OCI-LY7 (cell line): ENCODE data around the gene VRTN. TPM values are rescaled to one million over a fixed set of nuclear protein-coding genes. Genes with fewer than 3 reads are reported as not detected.

Experiments
- BruUV-seq: library from RNA; stranded (reverse); fragments of 400-500 nt; replicated peaks from 2 replicates; lab custom pipeline; 2021; lab: Mats Ljungman, UMichigan
- CTCF ChIA-PET: fragments of 300-600 bp; sonication (Branson Sonifier 250); formaldehyde crosslinking; loops from one replicate; lab custom pipeline; 2022; ENCODE audit warnings: antibody characterized with exemption; ENCODE audit not compliant: unreplicated experiment; lab: Charles Lee
- POLR2A ChIA-PET: fragments of 300-600 bp; sonication (Branson Sonifier 250); formaldehyde crosslinking; loops from one replicate; lab custom pipeline; 2022; ENCODE audit warnings: antibody characterized with exemption; lab: Charles Lee
- DNase-seq: peaks from one replicate; pipeline ENCODE4 v3.0.0-alpha.2; 2015; ENCODE audit warnings: low spot score
- H2AFZ ChIP-seq: fragments of 200-600 bp; sonication (generic), shearing (Covaris generic); 2 replicates; pipeline ENCODE4 v1.6.1; 2014; ENCODE audit warnings: mild to moderate bottlenecking, antibody characterized with exemption, low read length, moderate library complexity
- H3K27ac ChIP-seq: fragments of 200-600 bp; sonication (generic); 2 replicates; pipeline ENCODE4 v1.5.1; 2014; ENCODE audit warnings: mixed run types, low read depth, mild to moderate bottlenecking, moderate library complexity, low read length, inconsistent platforms; ENCODE audit not compliant: poor library complexity, severe bottlenecking
- H3K36me3 ChIP-seq: fragments of 200-600 bp; sonication (generic); 2 replicates; pipeline ENCODE4 v1.6.1; 2014; ENCODE audit warnings: mild to moderate bottlenecking, antibody characterized with exemption, low read length, moderate library complexity, mixed read lengths; ENCODE audit not compliant: insufficient read depth
- H3K4me1 ChIP-seq: fragments of 200-600 bp; sonication (generic); 2 replicates; pipeline ENCODE4 v1.5.1; 2014; ENCODE audit warnings: mild to moderate bottlenecking, low read length; ENCODE audit not compliant: insufficient read depth, poor library complexity, severe bottlenecking
- H3K4me2 ChIP-seq: fragments of 200-600 bp; sonication (generic); 2 replicates; pipeline ENCODE4 v1.6.1; 2014; ENCODE audit warnings: mild to moderate bottlenecking, low read length
- H3K4me3 ChIP-seq: fragments of 200-600 bp; sonication (generic); 2 replicates; pipeline ENCODE4 v1.5.1; 2014; ENCODE audit warnings: mild to moderate bottlenecking, low read depth, low read length; ENCODE audit not compliant: poor library complexity, severe bottlenecking
- H3K79me2 ChIP-seq: fragments of 200-600 bp; sonication (generic); 2 replicates; pipeline ENCODE4 v1.6.1; 2016; ENCODE audit warnings: low read depth, mild to moderate bottlenecking, low read length, moderate library complexity, mixed read lengths; ENCODE audit not compliant: insufficient read depth
- H3K9me2 ChIP-seq: fragments of 200-600 bp; sonication (generic); 2 replicates; pipeline ENCODE4 v1.6.1; 2016; ENCODE audit warnings: mild to moderate bottlenecking, low read length, mixed read lengths; ENCODE audit not compliant: insufficient read depth
- H3K9me3 ChIP-seq: fragments of 200-600 bp; sonication (generic); 2 replicates; pipeline ENCODE4 v1.6.1; 2014; ENCODE audit warnings: mild to moderate bottlenecking, mixed run types, low read length, mixed read lengths
- H4K20me1 ChIP-seq: fragments of 200-600 bp; sonication (generic); 2 replicates; pipeline ENCODE4 v1.6.1; 2014; ENCODE audit warnings: mild to moderate bottlenecking, antibody characterized with exemption, low read length, moderate library complexity, mixed read lengths; ENCODE audit not compliant: insufficient read depth
- CTCF ChIP-seq: fragments of 200-600 bp; sonication (generic); conservative IDR thresholded peaks from 2 replicates; pipeline ENCODE4 v1.5.1; 2014; ENCODE audit warnings: mild to moderate bottlenecking, antibody characterized with exemption, low read length, moderate library complexity, mixed read lengths
- EZH2phosphoT487 ChIP-seq: fragments of 200-600 bp; sonication (generic); IDR thresholded peaks from 2 replicates; pipeline ENCODE4 v1.6.1; 2018; ENCODE audit warnings: low read depth, borderline replicate concordance, mild to moderate bottlenecking, mixed run types, antibody characterized with exemption, low read length, moderate library complexity, mixed read lengths
- intact Hi-C: fragments of 100-400 bp; cut with micrococcal nuclease; formaldehyde crosslinking; loops from one replicate; pipeline ENCODE4 v1.10.0; 2022; ENCODE audit not compliant: unreplicated experiment
- total RNA-seq, 2 experiments: library from RNA; depleted of rRNA in 1 of 2; stranded (reverse); fragments of >200 nt in 1 of 2; shearing (Covaris generic) in 1 of 2; gene quantifications; 2 replicates each; pipeline ENCODE4 v1.2.3, GENCODE V29; 2014 to 2022

VRTN gene
- total RNA-seq, 2 experiments from 2014 or later, result not detected

GRCh38 chr14:74312161-74312560, 36.1 kb upstream of the VRTN start:
- Histone ChIP-seq H3K4me2 (no peak overlapping the region), H4K20me1 (no peaks in the 10 kb centered on the region), H3K27ac (no peak overlapping the region), H3K9me3 (no peaks in the 10 kb centered on the region), H2AFZ (no peak overlapping the region), H3K9me2 (no peaks in the 10 kb centered on the region), H3K4me1 (no peaks in the 10 kb centered on the region), H3K36me3 (no peaks in the 10 kb centered on the region), H3K4me3 (no peak overlapping the region), H3K79me2 (no peaks in the 10 kb centered on the region)
- ChIA-PET CTCF (no interaction called here), POLR2A (interaction anchor here (0.6 to 0.7 kb wide), 2 partner anchors 64 to 199 kb away, joined by 6 to 7 read pairs; no protein-coding TSS in a partner anchor)
- DNase-seq, result no peak
- TF ChIP-seq CTCF, result no peak
- no peak for TF ChIP-seq EZH2phosphoT487
- intact Hi-C loops, result no loop called here
- BruUV-seq, result no TSS peak

- POLR2A ChIA-PET, result interaction anchor here (0.5 kb wide), 1 partner anchor 73 kb away, joined by 3 read pairs; no protein-coding TSS in a partner anchor
- H3K4me2 ChIP-seq, result no peak overlapping the region
- H3K79me2 ChIP-seq, result no peaks in the 10 kb centered on the region
- no peaks in the 10 kb centered on the region for H3K36me3 ChIP-seq
- no peak overlapping the region for H3K4me3 ChIP-seq
- no TSS peak for BruUV-seq
- no peaks in the 10 kb centered on the region for H3K9me3 ChIP-seq
- no peak for DNase-seq
- H3K4me1 ChIP-seq, result no peaks in the 10 kb centered on the region
- H3K27ac ChIP-seq, result no peak overlapping the region
- intact Hi-C loops, result no loop called here
- TF ChIP-seq CTCF, result no peak
- no peak for TF ChIP-seq EZH2phosphoT487
- CTCF ChIA-PET, result no interaction called here
- no peak overlapping the region for H2AFZ ChIP-seq
- H3K9me2 ChIP-seq, result no peaks in the 10 kb centered on the region
- no peaks in the 10 kb centered on the region for H4K20me1 ChIP-seq
These were observed 34.7 kb upstream of the VRTN start for GRCh38 chr14:74313601-74314000.

DNA sequence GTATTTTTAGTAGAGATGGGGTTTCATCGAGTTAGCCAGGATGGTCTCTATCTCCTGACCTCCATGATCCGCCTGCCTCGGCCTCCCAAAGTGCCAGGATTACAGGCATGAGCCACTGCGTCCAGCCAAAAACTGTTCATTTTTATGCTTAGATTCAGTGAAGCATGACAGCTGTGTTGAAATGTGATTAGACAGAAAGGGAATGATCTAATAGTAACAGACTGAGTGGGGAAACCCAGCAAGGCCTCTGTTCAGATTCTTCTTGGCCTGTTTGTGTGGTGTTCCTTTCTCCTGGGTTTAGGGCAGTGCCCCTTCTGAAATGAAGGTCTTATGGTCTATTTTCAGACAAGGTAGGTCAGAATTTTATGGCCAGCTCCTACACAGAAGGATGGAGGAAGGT, 33.7 kb upstream of the VRTN start:
- no peaks in the 10 kb centered on the region for H4K20me1 ChIP-seq
- CTCF ChIA-PET, result no interaction called here
- no peak for DNase-seq
- H3K4me2 ChIP-seq, result no peak overlapping the region
- no peak overlapping the region for H2AFZ ChIP-seq
- no peaks in the 10 kb centered on the region for H3K79me2 ChIP-seq
- no peaks in the 10 kb centered on the region for H3K9me3 ChIP-seq
- POLR2A ChIA-PET, result no interaction called here
- no peaks in the 10 kb centered on the region for H3K9me2 ChIP-seq
- no peak overlapping the region for H3K4me3 ChIP-seq
- no peak overlapping the region for H3K27ac ChIP-seq
- no TSS peak for BruUV-seq
- intact Hi-C loops, result no loop called here
- H3K36me3 ChIP-seq, result no peaks in the 10 kb centered on the region
- H3K4me1 ChIP-seq, result no peaks in the 10 kb centered on the region
- TF ChIP-seq CTCF (no peak), EZH2phosphoT487 (no peak)
